ENCODE measurements around the gene PRKCI.

- no peak for TF ChIP-seq EZH2phosphoT487 (IDR thresholded peaks at IDR 0.05; ENCODE audit: borderline replicate concordance, low read length)
- no peak for TF ChIP-seq CTCF (conservative IDR thresholded peaks at IDR 0.05; ENCODE audit: low read depth, low read length)
- no peak for TF ChIP-seq EZH2 (IDR thresholded peaks at IDR 0.05; ENCODE audit: low read length, unreplicated experiment)
Observed at GRCh38 chr3:170327040-170327808, 105.0 kb downstream of the PRKCI start.
